Tibial nerve (tissue), 4 donors: Measurements from ENCODE around the gene AASS. TPM values are rescaled to one million over a fixed set of nuclear protein-coding genes. Genes with fewer than 3 reads are reported as not detected.
"Not testable (repeated sequence)": the region's sequence is repeated elsewhere in the genome, so short reads cannot be mapped to it uniquely, and the experiment has no call there.

Experiments used
- DNase-seq, 2 donors: peaks; one replicate each; pipeline ENCODE4 v3.0.0-alpha.2; 2019; ENCODE audit warnings: low spot score in 2 of 2
- H3K27ac ChIP-seq, 4 donors: fragments of 200-600 bp; sonication (generic) in 3 of 4; one replicate each; pipeline ENCODE4 v1.5.1; 2017 to 2019; ENCODE audit warnings: mild to moderate bottlenecking in 1 of 4
- H3K27me3 ChIP-seq, 2 donors: fragments of 200-600 bp; sonication (generic) in 1 of 2; one replicate each; pipeline versions ENCODE4 v1.5.1 to v1.6.0; 2017 to 2019
- H3K36me3 ChIP-seq, 3 donors: fragments of 200-600 bp; sonication (generic); one replicate each; pipeline ENCODE4 v1.5.1; 2018 to 2019
- H3K4me1 ChIP-seq, 4 donors: fragments of 200-600 bp; sonication (generic) in 3 of 4; one replicate each; pipeline ENCODE4 v1.5.1; 2017 to 2019
- H3K4me3 ChIP-seq, 4 donors: fragments of 200-600 bp; sonication (generic) in 3 of 4; one replicate each; pipeline ENCODE4 v1.5.1; 2017 to 2019; ENCODE audit warnings: mild to moderate bottlenecking in 1 of 4, moderate library complexity in 1 of 4
- H3K9me3 ChIP-seq, 4 donors: fragments of 200-600 bp; sonication (generic) in 3 of 4; one replicate each; pipeline ENCODE4 v1.5.1; 2017 to 2019
- CTCF ChIP-seq, 5 experiments: fragments of 200-600 bp in 3 of 5; fragments of 450-650 bp in 2 of 5; sonication (generic) in 3 of 5; IDR thresholded peaks; one replicate each; pipeline ENCODE4 v1.5.1; 2016 to 2019; ENCODE audit warnings: antibody characterized with exemption in 5 of 5, mild to moderate bottlenecking in 3 of 5, moderate library complexity in 2 of 5
- EP300 ChIP-seq, 2 donors: sonication (generic); formaldehyde crosslinking; IDR thresholded peaks; one replicate each; pipeline ENCODE4 v1.6.1; 2017; ENCODE audit warnings: antibody characterized with exemption in 2 of 2, mild to moderate bottlenecking in 1 of 2
- POLR2A ChIP-seq, 2 donors: fragments of 450-650 bp; IDR thresholded peaks; one replicate each; pipeline ENCODE4 v1.6.1; 2017; ENCODE audit warnings: antibody characterized with exemption in 2 of 2, mild to moderate bottlenecking in 2 of 2, moderate library complexity in 2 of 2
- WGBS, 2 donors: methylation state at CpG; one replicate each; pipeline ENCODE4 v1.1.5; 2018; 5-methylcytosine and 5-hydroxymethylcytosine counted together
- total RNA-seq, 4 donors: library from RNA; depleted of rRNA; stranded (reverse); fragments of >200 nt; gene quantifications; one replicate each; pipeline ENCODE4 v1.1.0, GENCODE V29; 2016

The AASS gene
- total RNA-seq, 4 donors from 2014 or later, result 141 to 231 (median 189) TPM

GRCh38 chr7:122136639-122137245, 7.3 kb downstream of the AASS start:
- peak overlapping the region; percentile 11 to 43 (median 32) for H3K4me3 ChIP-seq
- H3K4me1 ChIP-seq, result peaks cover 0 to 38% (median 16%) of the 10 kb centered on the region in 4 donors
- TF ChIP-seq POLR2A (IDR thresholded peaks at IDR 0.05) (no peak), CTCF (IDR thresholded peaks at IDR 0.05) (no peak), EP300 (IDR thresholded peaks at IDR 0.05) (no peak)
- H3K9me3 ChIP-seq, result no peaks in the 10 kb centered on the region
- H3K27ac ChIP-seq, result peak overlapping the region in 3 of 4 donors; percentile 17 to 57 (median 33)
- peaks cover 0 to 13% (median 0%) of the 10 kb centered on the region in 3 donors for H3K36me3 ChIP-seq
- no peak for DNase-seq
- WGBS, 2 donors, result 50 to 54% methylated on average over 1 of the region's 1 CpG
- H3K27me3 ChIP-seq, result no peaks in the 10 kb centered on the region

GRCh38 chr7:122136078-122136477, 8.0 kb downstream of the AASS start:
- 47 to 54% methylated on average over 3 of the region's 3 CpGs for WGBS, 2 donors
- TF ChIP-seq EP300 (IDR thresholded peaks at IDR 0.05) (no peak), CTCF (IDR thresholded peaks at IDR 0.05) (no peak), POLR2A (IDR thresholded peaks at IDR 0.05) (no peak)
- Histone ChIP-seq H3K27me3 (no peaks in the 10 kb centered on the region), H3K27ac (no peak overlapping the region), H3K4me1 (peaks cover 0 to 37% (median 16%) of the 10 kb centered on the region in 4 donors), H3K9me3 (no peaks in the 10 kb centered on the region), H3K36me3 (peaks cover 0 to 13% (median 0%) of the 10 kb centered on the region in 3 donors), H3K4me3 (no peak overlapping the region)
- DNase-seq, result no peak

GRCh38 chr7:122135275-122135674, 8.8 kb downstream of the AASS start:
- no peak for DNase-seq
- Histone ChIP-seq H3K4me3 (no peak overlapping the region), H3K36me3 (peaks cover 0 to 13% (median 0%) of the 10 kb centered on the region in 3 donors), H3K27ac (no peak overlapping the region), H3K4me1 (peaks cover 0 to 37% (median 16%) of the 10 kb centered on the region in 4 donors), H3K27me3 (no peaks in the 10 kb centered on the region), H3K9me3 (no peaks in the 10 kb centered on the region)
- TF ChIP-seq CTCF (IDR thresholded peaks at IDR 0.05) (no peak), EP300 (IDR thresholded peaks at IDR 0.05) (no peak), POLR2A (IDR thresholded peaks at IDR 0.05) (no peak)
- WGBS, 2 donors, result 90 to 93% methylated on average over 4 of the region's 4 CpGs

- H3K36me3 ChIP-seq, result peaks cover 0 to 13% (median 0%) of the 10 kb centered on the region in 3 donors
- H3K4me1 ChIP-seq, result peaks cover 0 to 37% (median 16%) of the 10 kb centered on the region in 4 donors
Observed at GRCh38 chr7:122134793-122135192, 9.3 kb downstream of the AASS start.

GRCh38 chr7:122133477-122133876, 10.6 kb downstream of the AASS start:
- 96 to 97% methylated on average over 8 of the region's 8 CpGs for WGBS, 2 donors
- no peaks in the 10 kb centered on the region for H3K27me3 ChIP-seq
- no peak overlapping the region for H3K4me3 ChIP-seq
- TF ChIP-seq CTCF (IDR thresholded peaks at IDR 0.05), result no peak
- H3K36me3 ChIP-seq, result peaks cover 0 to 22% (median 0%) of the 10 kb centered on the region in 3 donors
- peaks cover 0 to 34% (median 16%) of the 10 kb centered on the region in 4 donors for H3K4me1 ChIP-seq
- no peak overlapping the region for H3K27ac ChIP-seq
- no peak for DNase-seq
- no peaks in the 10 kb centered on the region for H3K9me3 ChIP-seq

More at GRCh38 chr7:122134793-122135192, 9.3 kb downstream of the AASS start:
- H3K27ac ChIP-seq, H3K27me3 ChIP-seq, H3K4me3 ChIP-seq, DNase-seq, H3K9me3 ChIP-seq: not testable (repeated sequence)
- WGBS, 2 donors, result 98% methylated on average over 3 of the region's 3 CpGs
